ENCODE measurements around the gene RPL35A. TPM values are rescaled to one million over a fixed set of nuclear protein-coding genes. Genes with fewer than 3 reads are reported as not detected.

The RPL35A gene
- total and polyA plus RNA-seq, 2 experiments from 2014 or later, result 845 to 907 TPM

DNA sequence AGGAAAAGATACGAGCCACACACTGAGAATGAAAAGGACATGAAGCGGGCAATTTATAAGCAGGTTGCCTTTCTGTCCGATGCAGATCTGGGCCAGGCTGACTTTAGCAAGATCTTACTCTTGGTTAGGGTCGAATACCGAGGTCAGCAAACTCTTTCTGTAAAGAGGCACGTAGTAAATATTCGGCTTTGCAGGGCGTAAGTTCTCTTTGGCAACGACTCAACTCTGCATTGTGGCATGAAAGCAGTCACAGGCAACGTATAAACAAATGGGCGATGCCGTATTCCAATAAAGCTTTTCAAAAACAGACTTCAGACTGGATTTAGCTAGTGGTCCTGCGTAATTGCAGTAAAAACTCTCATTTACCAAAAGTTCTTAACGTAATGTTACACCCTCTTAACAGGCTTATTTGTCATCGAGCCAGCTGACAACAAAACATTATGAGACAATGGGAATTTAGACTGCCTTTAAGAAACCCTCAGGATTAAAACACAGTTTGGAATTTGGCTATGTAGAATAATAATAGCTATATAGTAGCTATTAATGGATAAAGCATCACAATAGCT lies 13.1 kb upstream of the RPL35A start:
- Histone ChIP-seq H3K4me3 (no peak overlapping the region), H3K27ac (no peak overlapping the region), H3K36me3 (no peaks in the 10 kb centered on the region), H3K4me1 (ENCODE audit: low read depth) (no peaks in the 10 kb centered on the region), H3K9me3 (ENCODE audit: low read depth) (no peaks in the 10 kb centered on the region), H3K27me3 (no peaks in the 10 kb centered on the region)
- TF ChIP-seq, protein P1, sequence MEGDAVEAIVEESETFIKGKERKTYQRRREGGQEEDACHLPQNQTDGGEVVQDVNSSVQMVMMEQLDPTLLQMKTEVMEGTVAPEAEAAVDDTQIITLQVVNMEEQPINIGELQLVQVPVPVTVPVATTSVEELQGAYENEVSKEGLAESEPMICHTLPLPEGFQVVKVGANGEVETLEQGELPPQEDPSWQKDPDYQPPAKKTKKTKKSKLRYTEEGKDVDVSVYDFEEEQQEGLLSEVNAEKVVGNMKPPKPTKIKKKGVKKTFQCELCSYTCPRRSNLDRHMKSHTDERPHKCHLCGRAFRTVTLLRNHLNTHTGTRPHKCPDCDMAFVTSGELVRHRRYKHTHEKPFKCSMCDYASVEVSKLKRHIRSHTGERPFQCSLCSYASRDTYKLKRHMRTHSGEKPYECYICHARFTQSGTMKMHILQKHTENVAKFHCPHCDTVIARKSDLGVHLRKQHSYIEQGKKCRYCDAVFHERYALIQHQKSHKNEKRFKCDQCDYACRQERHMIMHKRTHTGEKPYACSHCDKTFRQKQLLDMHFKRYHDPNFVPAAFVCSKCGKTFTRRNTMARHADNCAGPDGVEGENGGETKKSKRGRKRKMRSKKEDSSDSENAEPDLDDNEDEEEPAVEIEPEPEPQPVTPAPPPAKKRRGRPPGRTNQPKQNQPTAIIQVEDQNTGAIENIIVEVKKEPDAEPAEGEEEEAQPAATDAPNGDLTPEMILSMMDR (IDR thresholded peaks at IDR 0.05; ENCODE audit: low read depth, low read length), result no peak
- DNase-seq (ENCODE audit: low read depth in 1 of 2, low spot score in 1 of 2), result no peak

- Histone ChIP-seq H3K27me3 (no peaks in the 10 kb centered on the region), H3K27ac (no peak overlapping the region), H3K4me1 (ENCODE audit: low read depth) (no peaks in the 10 kb centered on the region), H3K4me3 (no peak overlapping the region), H3K36me3 (no peaks in the 10 kb centered on the region), H3K9me3 (ENCODE audit: low read depth) (no peaks in the 10 kb centered on the region)
- no peak for DNase-seq (ENCODE audit: low read depth in 1 of 2, low spot score in 1 of 2)
- TF ChIP-seq, protein P1 (IDR thresholded peaks at IDR 0.05; ENCODE audit: low read depth, low read length), result no peak
Measured at GRCh38 chr3:197940745-197941384, 9.1 kb upstream of the RPL35A start.

- DNase-seq (ENCODE audit: low read depth in 1 of 2, low spot score in 1 of 2), result peak; percentile 37 to 56
- no peaks in the 10 kb centered on the region for H3K36me3 ChIP-seq
- H3K27ac ChIP-seq, result no peak overlapping the region
- H3K4me1 ChIP-seq (ENCODE audit: low read depth), result no peaks in the 10 kb centered on the region
- TF ChIP-seq, protein P1 (IDR thresholded peaks at IDR 0.05; ENCODE audit: low read depth, low read length), result peak; percentile 85
- no peaks in the 10 kb centered on the region for H3K27me3 ChIP-seq
- no peak overlapping the region for H3K4me3 ChIP-seq
- no peaks in the 10 kb centered on the region for H3K9me3 ChIP-seq (ENCODE audit: low read depth)
Measured at GRCh38 chr3:197942956-197943556, 6.9 kb upstream of the RPL35A start.

GRCh38 chr3:197949191-197949777 lies 706 bp upstream of the RPL35A start:
- DNase-seq (ENCODE audit: low read depth in 1 of 2, low spot score in 1 of 2), result no peak
- no peaks in the 10 kb centered on the region for H3K9me3 ChIP-seq (ENCODE audit: low read depth)
- H3K36me3 ChIP-seq, result peaks cover 18% of the 10 kb centered on the region
- peaks cover 25% of the 10 kb centered on the region for H3K4me1 ChIP-seq (ENCODE audit: low read depth)
- peak overlapping the region; percentile 96 for H3K4me3 ChIP-seq
- H3K27ac ChIP-seq, result peak overlapping the region; percentile 95
- no peaks in the 10 kb centered on the region for H3K27me3 ChIP-seq
- TF ChIP-seq, protein P1 (IDR thresholded peaks at IDR 0.05; ENCODE audit: low read depth, low read length), result no peak

- Histone ChIP-seq H3K4me3 (peak overlapping the region; percentile 96), H3K27me3 (no peaks in the 10 kb centered on the region), H3K4me1 (ENCODE audit: low read depth) (peaks cover 25% of the 10 kb centered on the region), H3K9me3 (ENCODE audit: low read depth) (no peaks in the 10 kb centered on the region), H3K36me3 (peaks cover 32% of the 10 kb centered on the region), H3K27ac (peak overlapping the region; percentile 95)
- no peak for DNase-seq (ENCODE audit: low read depth in 1 of 2, low spot score in 1 of 2)
- TF ChIP-seq, protein P1 (IDR thresholded peaks at IDR 0.05; ENCODE audit: low read depth, low read length), result no peak
Measured at GRCh38 chr3:197950677-197951061, 679 bp downstream of the RPL35A start.

All from cardiac muscle cell (in vitro differentiated cells and primary cell).